Stimulated activated naive B cell treated with anti-CD40 and anti-IgM and Interleukin-4, amounts not matched to agents 10 μg/mL and 1 μg/mL and 100 μg/mL, for 72 hours (primary cell): ENCODE data around the gene FCN1.

Experiments used
- ATAC-seq, 2 donors: fragments of 150-1000 bp; cut with Tn5 transposase; replicated peaks; 2 replicates each; pipeline ENCODE4 v1.10.0; 2021; ENCODE audit warnings: moderate library complexity in 1 of 2
- DNase-seq: peaks from one replicate; pipeline ENCODE4 v3.0.0; 2021
- H3K27ac Mint-ChIP-seq: one replicate; pipeline ENCODE4 v1.8.0; 2022; ENCODE audit warnings: mild to moderate bottlenecking, mixed read lengths
- H3K27me3 Mint-ChIP-seq, 2 donors: one replicate each; pipeline ENCODE4 v1.8.0; 2022; ENCODE audit warnings: mixed read lengths in 2 of 2
- H3K36me3 Mint-ChIP-seq, 2 donors: one replicate each; pipeline ENCODE4 v1.8.0; 2022; ENCODE audit warnings: mixed read lengths in 2 of 2, mild to moderate bottlenecking in 1 of 2
- H3K4me1 Mint-ChIP-seq, 2 donors: one replicate each; pipeline ENCODE4 v1.8.0; 2022; ENCODE audit warnings: mixed read lengths in 2 of 2, mild to moderate bottlenecking in 1 of 2
- H3K4me3 Mint-ChIP-seq, 2 donors: one replicate each; pipeline ENCODE4 v1.8.0; 2022; ENCODE audit warnings: mild to moderate bottlenecking in 2 of 2, mixed read lengths in 2 of 2, moderate library complexity in 1 of 2
- H3K9me3 Mint-ChIP-seq, 2 donors: one replicate each; pipeline ENCODE4 v1.8.0; 2022; ENCODE audit warnings: mixed read lengths in 2 of 2, mild to moderate bottlenecking in 1 of 2

The FCN1 gene

GRCh38 chr9:134891053-134891452 lies 26.7 kb downstream of the FCN1 start:
- Mint-ChIP-seq H3K4me3 (no peak overlapping the region), H3K36me3 (peaks cover 0 to 4% of the 10 kb centered on the region in 2 donors), H3K9me3 (peaks cover 2 to 5% of the 10 kb centered on the region in 2 donors), H3K4me1 (peaks cover 5 to 21% of the 10 kb centered on the region in 2 donors), H3K27ac (no peak overlapping the region), H3K27me3 (peaks cover 58 to 60% of the 10 kb centered on the region in 2 donors)
- no peak for DNase-seq
- ATAC-seq = no peak

DNA sequence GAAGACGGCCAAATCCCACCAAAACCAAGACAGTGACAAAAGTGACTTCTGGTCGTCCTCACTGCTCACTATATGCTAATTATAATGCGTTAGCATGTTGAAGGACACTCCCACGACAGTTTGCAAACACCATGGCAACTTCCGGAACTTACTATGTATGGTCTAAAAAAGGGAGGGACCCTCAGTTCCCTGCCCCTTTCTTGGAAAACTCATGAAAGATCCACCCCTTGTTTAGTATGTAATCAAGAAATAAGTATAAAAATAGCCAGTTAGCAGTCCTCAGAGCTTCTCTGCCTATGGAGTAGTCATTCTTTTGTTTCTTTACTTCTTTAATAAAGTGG lies 27.6 kb downstream of the FCN1 start:
- Mint-ChIP-seq H3K4me3 (no peak overlapping the region), H3K27ac (no peak overlapping the region), H3K9me3 (peaks cover 2% of the 10 kb centered on the region in 2 donors), H3K4me1 (peaks cover 5 to 21% of the 10 kb centered on the region in 2 donors), H3K27me3 (peaks cover 56 to 62% of the 10 kb centered on the region in 2 donors), H3K36me3 (peaks cover 0 to 3% of the 10 kb centered on the region in 2 donors)
- ATAC-seq = no peak
- no peak for DNase-seq

- ATAC-seq = peak; percentile 60 to 73
- peaks cover 51 to 63% of the 10 kb centered on the region in 2 donors for H3K27me3 Mint-ChIP-seq
Observed at GRCh38 chr9:134889386-134890154, 28.1 kb downstream of the FCN1 start.

DNA sequence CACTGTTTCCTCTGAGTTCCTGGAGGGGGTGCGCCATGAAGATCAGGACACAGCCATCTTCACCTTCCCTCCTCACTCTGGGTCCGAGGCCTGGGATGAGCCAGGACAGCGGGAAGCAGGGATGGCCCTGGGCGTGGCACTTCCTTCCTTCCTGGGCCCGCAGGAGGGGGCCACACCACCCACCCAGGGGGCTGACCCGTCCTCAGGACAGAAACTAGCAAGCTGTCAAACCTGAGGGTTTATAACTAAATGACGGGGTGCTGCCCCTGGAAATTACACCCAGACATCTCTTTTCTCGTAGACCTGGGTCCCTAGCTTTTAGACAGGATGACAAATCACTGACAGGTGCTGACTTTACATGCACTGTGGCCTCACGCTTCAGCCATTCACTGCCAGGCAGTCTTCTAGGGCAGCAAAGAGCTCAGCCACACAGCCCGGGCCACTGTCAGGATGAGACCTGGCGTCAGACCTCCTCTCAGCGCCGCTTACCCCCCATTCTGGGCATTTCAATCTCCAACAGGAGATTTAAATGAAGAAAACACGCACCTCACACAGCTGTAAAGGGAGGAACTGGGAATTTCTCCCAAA lies 29.0 kb downstream of the FCN1 start:
- no peak overlapping the region for H3K4me3 Mint-ChIP-seq
- peaks cover 0 to under 1% of the 10 kb centered on the region in 2 donors for H3K9me3 Mint-ChIP-seq
- H3K27ac Mint-ChIP-seq = no peak overlapping the region
- ATAC-seq = no peak
- no peaks in the 10 kb centered on the region for H3K36me3 Mint-ChIP-seq
- peaks cover 5 to 21% of the 10 kb centered on the region in 2 donors for H3K4me1 Mint-ChIP-seq
- H3K27me3 Mint-ChIP-seq = peaks cover 52 to 72% of the 10 kb centered on the region in 2 donors
- no peak for DNase-seq

More at GRCh38 chr9:134889386-134890154, 28.1 kb downstream of the FCN1 start:
- Mint-ChIP-seq H3K9me3 (peaks cover 0 to 2% of the 10 kb centered on the region in 2 donors), H3K4me1 (peaks cover 5 to 21% of the 10 kb centered on the region in 2 donors), H3K36me3 (no peaks in the 10 kb centered on the region), H3K4me3 (no peak overlapping the region), H3K27ac (no peak overlapping the region)
- no peak for DNase-seq

DNA sequence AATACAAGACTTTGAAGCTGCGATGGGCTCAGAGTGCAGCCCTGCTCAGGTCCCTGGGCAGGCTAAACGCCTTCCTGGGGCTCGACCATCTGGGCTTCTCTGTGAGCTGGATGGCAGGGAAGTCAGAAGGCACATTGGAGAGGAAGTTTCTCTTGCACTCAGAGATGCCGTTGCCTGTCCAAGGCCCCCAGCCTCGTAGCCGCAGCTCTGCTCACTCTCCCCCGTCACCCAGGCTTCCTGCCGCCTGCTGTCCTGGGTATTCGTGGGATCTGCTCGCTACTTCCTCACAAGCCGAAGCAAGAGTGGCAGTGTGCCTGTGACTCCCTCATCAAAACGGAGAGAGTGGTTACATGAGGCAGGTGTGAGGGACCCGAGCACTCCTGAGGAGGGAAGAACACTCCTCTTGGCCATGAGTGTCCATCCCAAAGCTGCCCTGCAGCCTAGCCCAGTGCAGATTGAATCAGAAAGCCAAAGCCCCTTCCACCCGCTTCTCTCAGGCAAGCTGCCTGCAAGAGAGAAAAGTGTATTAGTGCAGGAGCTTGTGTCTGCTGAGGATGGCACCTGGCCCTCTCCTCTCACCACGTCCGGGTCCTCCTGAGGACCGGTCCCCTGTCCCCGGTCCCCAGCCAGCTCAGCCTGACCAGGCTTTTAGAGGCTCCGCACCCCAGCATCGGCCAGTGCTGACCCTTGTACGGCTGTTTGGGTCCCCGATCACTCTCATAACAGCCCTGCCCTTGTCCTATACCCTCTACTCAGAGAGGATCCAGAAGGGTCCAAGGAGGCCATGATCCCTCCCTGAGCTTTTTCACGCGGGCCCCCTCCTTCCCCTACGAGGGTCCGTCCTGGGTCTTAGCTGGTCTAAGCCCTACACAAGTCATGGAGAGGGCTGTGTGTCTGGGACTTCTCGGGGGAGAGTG lies 29.8 kb downstream of the FCN1 start:
- no peak for DNase-seq
- ATAC-seq = peak in 1 of 2 donors; percentile 15
- no peak overlapping the region for H3K27ac Mint-ChIP-seq
- H3K27me3 Mint-ChIP-seq = peaks cover 55 to 78% of the 10 kb centered on the region in 2 donors
- no peaks in the 10 kb centered on the region for H3K36me3 Mint-ChIP-seq
- H3K9me3 Mint-ChIP-seq = no peaks in the 10 kb centered on the region
- peaks cover 5 to 21% of the 10 kb centered on the region in 2 donors for H3K4me1 Mint-ChIP-seq
- H3K4me3 Mint-ChIP-seq = no peak overlapping the region

- DNase-seq (no peak), ATAC-seq (no peak)
- Mint-ChIP-seq H3K36me3 (no peaks in the 10 kb centered on the region), H3K9me3 (no peaks in the 10 kb centered on the region), H3K27me3 (peaks cover 55 to 78% of the 10 kb centered on the region in 2 donors), H3K4me3 (no peak overlapping the region), H3K27ac (no peak overlapping the region), H3K4me1 (peaks cover 5 to 21% of the 10 kb centered on the region in 2 donors)
Observed at GRCh38 chr9:134887219-134887618, 30.5 kb downstream of the FCN1 start.

GRCh38 chr9:134886413-134886913 lies 31.2 kb downstream of the FCN1 start:
- Mint-ChIP-seq H3K9me3 (no peaks in the 10 kb centered on the region), H3K4me1 (peaks cover 5 to 21% of the 10 kb centered on the region in 2 donors), H3K27ac (no peak overlapping the region), H3K4me3 (no peak overlapping the region), H3K27me3 (peaks cover 55 to 77% of the 10 kb centered on the region in 2 donors), H3K36me3 (no peaks in the 10 kb centered on the region)
- ATAC-seq (no peak), DNase-seq (no peak)

DNA sequence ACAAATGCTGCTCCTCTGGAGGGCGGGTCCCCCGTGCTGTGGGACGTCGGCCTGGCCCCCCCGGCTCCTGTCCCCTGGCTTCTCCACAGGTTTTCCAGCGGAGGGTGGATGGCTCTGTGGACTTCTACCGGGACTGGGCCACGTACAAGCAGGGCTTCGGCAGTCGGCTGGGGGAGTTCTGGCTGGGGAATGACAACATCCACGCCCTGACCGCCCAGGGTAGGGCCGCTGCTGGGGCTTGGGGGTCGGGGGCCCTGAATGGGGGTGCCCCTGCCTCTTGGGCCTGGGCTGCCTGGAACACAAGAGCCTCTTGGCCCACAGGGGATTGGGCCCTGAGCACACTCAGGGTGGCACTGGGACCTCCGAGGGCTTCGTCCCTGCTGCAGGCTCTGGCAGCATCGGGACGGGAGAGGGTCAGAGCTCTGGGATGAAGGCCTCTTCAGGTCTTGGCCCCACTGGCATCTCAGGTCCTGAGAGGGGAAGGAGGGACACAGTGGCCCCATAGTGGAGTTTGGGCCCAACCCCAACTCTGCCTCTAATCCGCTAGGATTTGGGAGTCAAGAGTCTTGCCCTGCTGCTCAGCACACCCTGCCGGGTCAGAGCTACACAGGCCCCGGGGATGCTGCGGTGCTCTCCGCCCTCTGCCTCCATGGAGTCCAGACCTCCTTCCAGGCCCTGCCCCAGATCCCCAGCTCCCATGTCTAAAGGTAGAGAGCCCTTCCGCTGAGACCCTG lies 31.9 kb downstream of the FCN1 start:
- ATAC-seq (no peak), DNase-seq (no peak)
- Mint-ChIP-seq H3K27me3 (peaks cover 49 to 77% of the 10 kb centered on the region in 2 donors), H3K27ac (no peak overlapping the region), H3K9me3 (no peaks in the 10 kb centered on the region), H3K36me3 (no peaks in the 10 kb centered on the region), H3K4me3 (no peak overlapping the region), H3K4me1 (peaks cover 5 to 21% of the 10 kb centered on the region in 2 donors)

GRCh38 chr9:134885001-134885678 lies 32.6 kb downstream of the FCN1 start:
- Mint-ChIP-seq H3K4me3 (no peak overlapping the region), H3K36me3 (no peaks in the 10 kb centered on the region), H3K9me3 (no peaks in the 10 kb centered on the region), H3K27me3 (peaks cover 50 to 80% of the 10 kb centered on the region in 2 donors), H3K27ac (no peak overlapping the region), H3K4me1 (peaks cover 5 to 20% of the 10 kb centered on the region in 2 donors)
- ATAC-seq (no peak), DNase-seq (no peak)

- DNase-seq (no peak), ATAC-seq (no peak)
- Mint-ChIP-seq H3K9me3 (no peaks in the 10 kb centered on the region), H3K27me3 (peaks cover 53 to 85% of the 10 kb centered on the region in 2 donors), H3K27ac (no peak overlapping the region), H3K4me3 (no peak overlapping the region), H3K36me3 (no peaks in the 10 kb centered on the region), H3K4me1 (peaks cover 3 to 13% of the 10 kb centered on the region in 2 donors)
Observed at GRCh38 chr9:134884492-134884891, 33.2 kb downstream of the FCN1 start.

GRCh38 chr9:134883040-134883782 lies 34.5 kb downstream of the FCN1 start:
- Mint-ChIP-seq H3K27me3 (peaks cover 51 to 80% of the 10 kb centered on the region in 2 donors), H3K9me3 (no peaks in the 10 kb centered on the region), H3K27ac (no peak overlapping the region), H3K36me3 (no peaks in the 10 kb centered on the region), H3K4me1 (peaks cover 0 to 12% of the 10 kb centered on the region in 2 donors), H3K4me3 (no peak overlapping the region)
- ATAC-seq (no peak), DNase-seq (no peak)

DNA sequence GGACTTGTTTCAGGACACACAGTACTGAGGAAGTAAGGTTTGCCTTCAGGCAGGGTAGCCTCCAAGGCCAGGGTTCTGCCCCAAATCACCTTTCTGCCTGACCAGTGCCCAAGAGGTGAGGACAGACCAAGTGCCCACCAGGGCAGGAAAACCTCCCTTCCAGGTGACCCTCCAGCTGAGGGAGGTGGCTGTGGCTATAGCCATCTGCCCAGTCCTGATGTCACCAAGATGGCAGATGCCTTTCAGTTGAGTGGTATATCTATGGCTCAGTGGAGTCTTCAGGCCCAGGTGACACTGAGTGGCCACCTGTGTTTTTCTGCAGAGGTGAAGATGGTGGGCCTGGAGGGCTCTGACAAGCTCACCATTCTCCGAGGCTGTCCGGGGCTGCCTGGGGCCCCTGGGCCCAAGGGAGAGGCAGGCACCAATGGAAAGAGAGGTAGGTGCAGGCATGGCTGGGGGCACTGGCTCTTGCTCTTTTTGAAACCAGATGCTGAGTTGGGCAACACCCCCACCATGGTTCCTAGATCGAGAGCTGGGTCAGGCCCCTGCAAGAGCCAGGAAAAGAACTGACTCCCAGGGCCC lies 35.4 kb downstream of the FCN1 start:
- no peak overlapping the region for H3K27ac Mint-ChIP-seq
- H3K27me3 Mint-ChIP-seq = peaks cover 48 to 77% of the 10 kb centered on the region in 2 donors
- no peak overlapping the region for H3K4me3 Mint-ChIP-seq
- ATAC-seq (no peak), DNase-seq (no peak)
- H3K9me3 Mint-ChIP-seq = no peaks in the 10 kb centered on the region
- H3K36me3 Mint-ChIP-seq = no peaks in the 10 kb centered on the region
- peaks cover 0 to 4% of the 10 kb centered on the region in 2 donors for H3K4me1 Mint-ChIP-seq
